Uterus (tissue), 4 donors: ENCODE measurements around the gene CFDP1. TPM values are rescaled to one million over a fixed set of nuclear protein-coding genes. Genes with fewer than 3 reads are reported as not detected.
A peak's percentile ranks its signal among the peaks of the same experiment; 100 is the strongest.

Experiments used
- DNase-seq, 2 donors: peaks; one replicate each; pipeline ENCODE4 v3.0.0-alpha.2; 2019 to 2020
- H3K27ac ChIP-seq, 2 donors: fragments of 200-600 bp; sonication (generic); 1 replicate in 1 of 2; 2 replicates in 1 of 2; pipeline ENCODE4 v1.5.1; 2016 to 2018
- H3K27me3 ChIP-seq, 2 donors: fragments of 200-600 bp; sonication (generic); one replicate each; pipeline ENCODE4 v1.5.1; 2018 to 2019; ENCODE audit warnings: control low read depth in 1 of 2
- H3K36me3 ChIP-seq, 2 donors: fragments of 200-600 bp; sonication (generic); one replicate each; pipeline ENCODE4 v1.5.1; 2019; ENCODE audit warnings: control low read depth in 1 of 2
- H3K4me1 ChIP-seq, 2 donors: fragments of 200-600 bp; sonication (generic); one replicate each; pipeline ENCODE4 v1.5.1; 2018 to 2019; ENCODE audit warnings: control low read depth in 1 of 2
- H3K4me3 ChIP-seq, 2 donors: fragments of 200-600 bp; sonication (generic); 1 replicate in 1 of 2; 2 replicates in 1 of 2; pipeline ENCODE4 v1.5.1; 2018 to 2019; ENCODE audit warnings: mild to moderate bottlenecking in 1 of 2
- H3K9me3 ChIP-seq, 2 donors: fragments of 200-600 bp; sonication (generic); one replicate each; pipeline ENCODE4 v1.5.1; 2019; ENCODE audit warnings: control low read depth in 1 of 2
- POLR2A ChIP-seq, 2 donors: fragments of 450-650 bp; IDR thresholded peaks; one replicate each; pipeline ENCODE4 v1.6.1; 2016; ENCODE audit warnings: antibody characterized with exemption in 2 of 2, mild to moderate bottlenecking in 1 of 2, moderate library complexity in 1 of 2
- intact Hi-C: fragments of 100-400 bp; cut with DNase I; formaldehyde crosslinking; loops from one replicate; pipeline ENCODE4 v1.15.1; 2023; ENCODE audit warnings: low total_unique reads
- total RNA-seq, 4 donors: library from RNA; depleted of rRNA in 3 of 4; stranded (reverse); fragments of >200 nt in 3 of 4; gene quantifications; one replicate each; pipeline versions ENCODE4 v1.1.0 to v1.2.4, GENCODE V29; 2014 to 2023
- TF ChIP-seq, protein P1 (sequence below), 4 experiments: fragments of 200-600 bp in 2 of 4; fragments of 450-650 bp in 2 of 4; sonication (generic) in 2 of 4; IDR thresholded peaks; one replicate each; pipeline ENCODE4 v1.5.1; 2016 to 2019; ENCODE audit warnings: antibody characterized with exemption in 4 of 4, mild to moderate bottlenecking in 2 of 4, moderate library complexity in 1 of 4
- donor health status: DM: yes; HTN: yes; CAD: no.

Gene CFDP1
- total RNA-seq, 4 donors from 2014 or later, result 22.3 to 90.8 (median 73.4) TPM

DNA sequence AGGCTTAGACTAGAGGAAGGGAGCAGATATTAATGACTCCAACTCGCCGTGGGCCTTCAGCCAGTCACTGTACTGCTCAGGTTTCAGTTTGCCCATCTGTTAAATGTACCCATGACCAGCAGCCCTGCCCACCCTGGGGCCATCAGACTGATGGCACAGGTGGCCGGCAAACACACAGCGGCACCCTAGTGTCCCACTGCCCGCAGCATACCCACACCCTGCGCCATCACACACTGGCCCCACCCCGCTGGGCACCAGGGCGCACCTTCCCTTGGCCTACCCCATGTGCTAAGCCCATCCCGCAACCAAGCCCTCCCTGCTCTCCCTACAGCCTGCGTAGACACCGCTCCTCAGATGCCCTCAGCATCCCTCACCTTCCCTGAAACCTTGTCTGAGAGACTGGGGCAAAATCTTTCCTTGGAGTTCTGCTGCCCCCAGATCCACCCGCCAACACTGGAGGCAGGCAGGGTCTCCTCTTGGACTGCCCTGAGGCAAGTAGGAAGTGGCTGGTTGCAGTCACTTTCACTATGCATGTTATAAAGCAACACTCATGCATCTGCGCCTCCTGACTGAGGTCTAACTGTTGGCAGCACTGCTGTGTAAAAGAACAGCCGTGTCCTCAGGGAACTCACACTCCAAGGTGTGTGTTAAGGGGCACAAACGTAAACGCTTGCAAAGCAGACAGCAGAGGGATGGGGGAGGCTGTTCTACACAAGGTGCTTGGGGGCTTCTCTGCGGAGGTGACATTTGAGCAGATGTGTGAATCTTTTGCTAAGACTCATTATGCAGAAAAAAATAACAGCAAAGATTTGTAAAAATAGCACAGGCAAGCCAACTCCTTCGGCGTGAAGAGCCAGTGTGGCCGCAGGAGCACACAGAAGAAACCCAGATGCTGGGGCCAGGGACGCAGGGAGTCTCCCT, 175.2 kb downstream of the CFDP1 start:
- H3K27me3 ChIP-seq, result no peaks in the 10 kb centered on the region
- H3K36me3 ChIP-seq, result no peaks in the 10 kb centered on the region
- H3K4me3 ChIP-seq, result no peak overlapping the region
- TF ChIP-seq POLR2A (IDR thresholded peaks at IDR 0.05), result no peak
- TF ChIP-seq, protein P1, sequence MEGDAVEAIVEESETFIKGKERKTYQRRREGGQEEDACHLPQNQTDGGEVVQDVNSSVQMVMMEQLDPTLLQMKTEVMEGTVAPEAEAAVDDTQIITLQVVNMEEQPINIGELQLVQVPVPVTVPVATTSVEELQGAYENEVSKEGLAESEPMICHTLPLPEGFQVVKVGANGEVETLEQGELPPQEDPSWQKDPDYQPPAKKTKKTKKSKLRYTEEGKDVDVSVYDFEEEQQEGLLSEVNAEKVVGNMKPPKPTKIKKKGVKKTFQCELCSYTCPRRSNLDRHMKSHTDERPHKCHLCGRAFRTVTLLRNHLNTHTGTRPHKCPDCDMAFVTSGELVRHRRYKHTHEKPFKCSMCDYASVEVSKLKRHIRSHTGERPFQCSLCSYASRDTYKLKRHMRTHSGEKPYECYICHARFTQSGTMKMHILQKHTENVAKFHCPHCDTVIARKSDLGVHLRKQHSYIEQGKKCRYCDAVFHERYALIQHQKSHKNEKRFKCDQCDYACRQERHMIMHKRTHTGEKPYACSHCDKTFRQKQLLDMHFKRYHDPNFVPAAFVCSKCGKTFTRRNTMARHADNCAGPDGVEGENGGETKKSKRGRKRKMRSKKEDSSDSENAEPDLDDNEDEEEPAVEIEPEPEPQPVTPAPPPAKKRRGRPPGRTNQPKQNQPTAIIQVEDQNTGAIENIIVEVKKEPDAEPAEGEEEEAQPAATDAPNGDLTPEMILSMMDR (IDR thresholded peaks at IDR 0.05), result no peak
- H3K4me1 ChIP-seq, result peaks cover 11 to 60% of the 10 kb centered on the region in 2 donors
- DNase-seq, result peak in 1 of 2 donors; percentile 14
- no peaks in the 10 kb centered on the region for H3K9me3 ChIP-seq
- H3K27ac ChIP-seq, result peak overlapping the region; percentile 20 to 82
- intact Hi-C loops, result no loop called here

DNA sequence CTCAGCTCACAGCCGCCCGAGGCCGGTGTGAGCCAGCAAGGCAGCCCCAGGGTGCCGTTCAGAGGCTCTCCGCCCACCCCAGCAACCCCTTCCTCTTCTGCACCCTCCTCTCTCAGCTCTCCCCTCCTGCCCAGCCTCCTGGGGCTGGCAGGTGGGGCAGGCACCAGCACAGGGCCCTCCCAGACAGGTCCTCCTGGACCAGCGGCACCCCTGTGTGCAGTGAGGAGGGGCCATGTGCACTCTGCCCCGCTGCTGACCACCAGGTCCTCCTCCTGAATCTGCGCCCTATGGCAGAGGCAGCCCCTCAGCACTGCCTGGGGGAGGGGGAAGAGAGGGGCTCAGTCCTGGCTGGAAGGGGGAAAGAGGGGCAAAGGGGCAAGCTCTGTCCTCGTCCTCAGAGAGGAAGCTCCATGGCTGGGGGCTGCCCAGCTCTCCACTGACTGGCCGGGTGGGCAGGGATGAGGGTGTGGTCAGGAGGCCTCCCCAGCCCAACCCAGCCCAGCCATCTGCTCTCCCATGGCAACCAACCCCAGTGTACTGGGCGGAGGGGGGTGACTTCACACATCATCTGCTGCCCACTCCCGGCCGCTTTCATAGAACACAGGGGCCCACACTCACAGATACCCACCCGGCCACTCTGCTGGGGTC, 176.5 kb downstream of the CFDP1 start:
- DNase-seq, result peak; percentile 55 to 62
- Histone ChIP-seq H3K4me3 (no peak overlapping the region), H3K9me3 (no peaks in the 10 kb centered on the region), H3K36me3 (no peaks in the 10 kb centered on the region), H3K27ac (peak overlapping the region; percentile 82 to 97), H3K4me1 (peaks cover 24 to 59% of the 10 kb centered on the region in 2 donors), H3K27me3 (no peaks in the 10 kb centered on the region)
- intact Hi-C loops, result no loop called here
- TF ChIP-seq, protein P1 (IDR thresholded peaks at IDR 0.05), result no peak
- TF ChIP-seq POLR2A (IDR thresholded peaks at IDR 0.05), result no peak

DNA sequence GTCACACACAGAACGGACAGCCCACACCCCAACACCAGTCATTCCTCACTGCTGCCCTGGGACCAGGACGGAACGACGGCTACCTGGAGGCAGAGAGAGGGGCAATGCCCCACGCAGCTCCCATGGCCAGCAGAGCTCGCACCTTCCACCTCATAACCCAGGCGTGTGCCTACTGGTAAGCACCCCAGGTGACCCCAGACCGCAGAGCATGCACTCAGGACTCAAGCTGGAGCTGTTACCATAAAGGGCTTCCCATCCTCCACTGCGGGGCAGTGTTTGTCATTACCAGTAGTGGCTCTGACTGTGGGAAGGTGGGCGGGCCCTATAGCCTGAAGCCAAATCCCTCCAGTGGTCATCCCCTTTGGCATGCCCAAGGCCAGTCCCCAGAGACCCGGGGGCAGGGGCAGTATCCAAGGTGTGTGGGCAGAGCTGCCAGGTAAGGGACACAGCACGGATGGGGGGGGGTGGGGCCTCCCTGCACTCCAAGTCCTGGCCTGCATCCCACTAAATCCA, 177.2 kb downstream of the CFDP1 start:
- TF ChIP-seq, protein P1 (IDR thresholded peaks at IDR 0.05), result no peak
- no peak for TF ChIP-seq POLR2A (IDR thresholded peaks at IDR 0.05)
- peak in 1 of 2 donors; percentile 45 for DNase-seq
- Histone ChIP-seq H3K4me1 (peaks cover 24 to 59% of the 10 kb centered on the region in 2 donors), H3K9me3 (no peaks in the 10 kb centered on the region), H3K4me3 (no peak overlapping the region), H3K36me3 (no peaks in the 10 kb centered on the region), H3K27ac (peak overlapping the region; percentile 82 to 97), H3K27me3 (no peaks in the 10 kb centered on the region)
- intact Hi-C loops, result no loop called here

DNA sequence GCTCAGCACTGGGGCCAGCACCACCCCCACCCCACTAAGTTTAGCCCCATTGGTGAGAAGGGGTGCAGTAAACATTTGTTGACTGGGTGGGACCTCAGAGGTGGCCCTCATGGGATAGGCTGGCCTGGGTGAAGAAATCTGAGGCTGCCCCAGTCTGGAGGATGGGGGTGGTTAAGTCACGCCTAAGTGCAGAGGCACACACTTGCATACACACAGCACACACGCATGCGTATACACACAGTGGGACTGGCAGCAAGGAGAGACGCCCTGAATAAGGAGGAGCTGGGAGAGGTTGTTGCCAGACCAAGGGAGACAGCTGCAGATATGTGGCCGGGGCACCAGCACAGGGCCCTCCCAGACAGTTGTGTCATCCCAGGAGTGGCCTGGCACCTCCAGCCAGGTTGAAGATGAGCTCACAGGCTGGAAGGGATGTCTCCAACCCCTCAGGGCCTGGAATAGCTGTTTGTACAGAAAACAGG, 178.9 kb downstream of the CFDP1 start:
- no peak overlapping the region for H3K4me3 ChIP-seq
- H3K4me1 ChIP-seq, result peaks cover 29 to 73% of the 10 kb centered on the region in 2 donors
- H3K27ac ChIP-seq, result peak overlapping the region; percentile 82 to 97
- no peak for TF ChIP-seq POLR2A (IDR thresholded peaks at IDR 0.05)
- TF ChIP-seq, protein P1 (IDR thresholded peaks at IDR 0.05), result no peak
- H3K9me3 ChIP-seq, result no peaks in the 10 kb centered on the region
- no peaks in the 10 kb centered on the region for H3K36me3 ChIP-seq
- intact Hi-C loops, result loop anchor here (5.0 kb wide), 1 partner anchor 133 kb away; no protein-coding TSS in a partner anchor
- H3K27me3 ChIP-seq, result no peaks in the 10 kb centered on the region
- DNase-seq, result peak in 1 of 2 donors; percentile 33
